ENCODE measurements around the gene TFG.

The TFG gene

DNA sequence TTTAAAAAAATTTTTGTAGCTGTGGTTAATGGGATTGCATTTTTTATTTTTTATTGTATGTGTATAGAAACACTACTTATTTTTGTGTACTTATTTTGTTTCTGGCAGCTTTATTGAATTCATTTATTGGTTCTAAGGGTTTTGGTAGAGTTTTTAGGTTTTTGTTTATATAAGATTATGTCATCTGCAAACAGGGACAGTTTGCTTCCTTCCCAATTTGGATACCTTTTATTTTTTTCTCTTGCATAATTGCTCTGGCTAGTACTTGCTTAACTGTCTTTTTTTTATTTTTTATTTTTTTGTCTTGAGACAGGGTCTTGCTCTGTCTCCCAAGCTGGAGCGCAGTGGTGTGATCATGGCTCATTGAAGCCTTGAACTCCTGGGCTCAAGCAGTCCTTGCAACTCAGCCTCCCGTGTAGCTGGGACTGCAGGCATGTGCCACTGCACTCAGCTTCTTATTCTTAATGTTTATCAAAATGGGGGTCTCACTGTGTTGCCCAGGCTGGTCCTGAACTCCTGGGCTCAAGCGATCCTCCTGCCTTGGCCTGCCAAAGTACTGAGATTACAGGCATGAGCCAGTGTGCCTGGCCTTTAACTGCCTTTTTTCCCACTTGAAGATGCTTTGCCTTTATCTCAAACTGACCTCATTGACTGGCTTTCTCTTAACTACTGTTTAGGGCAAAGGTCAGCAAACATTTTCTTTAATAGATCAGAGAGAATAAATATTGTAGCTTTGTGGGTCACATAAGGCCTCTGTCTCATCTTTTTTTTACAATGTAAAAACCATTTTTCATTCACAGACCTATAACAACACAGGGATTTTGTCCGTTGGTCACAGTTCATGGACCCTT, 8.6 kb downstream of the TFG start:
- TF ChIP-seq, protein P1, sequence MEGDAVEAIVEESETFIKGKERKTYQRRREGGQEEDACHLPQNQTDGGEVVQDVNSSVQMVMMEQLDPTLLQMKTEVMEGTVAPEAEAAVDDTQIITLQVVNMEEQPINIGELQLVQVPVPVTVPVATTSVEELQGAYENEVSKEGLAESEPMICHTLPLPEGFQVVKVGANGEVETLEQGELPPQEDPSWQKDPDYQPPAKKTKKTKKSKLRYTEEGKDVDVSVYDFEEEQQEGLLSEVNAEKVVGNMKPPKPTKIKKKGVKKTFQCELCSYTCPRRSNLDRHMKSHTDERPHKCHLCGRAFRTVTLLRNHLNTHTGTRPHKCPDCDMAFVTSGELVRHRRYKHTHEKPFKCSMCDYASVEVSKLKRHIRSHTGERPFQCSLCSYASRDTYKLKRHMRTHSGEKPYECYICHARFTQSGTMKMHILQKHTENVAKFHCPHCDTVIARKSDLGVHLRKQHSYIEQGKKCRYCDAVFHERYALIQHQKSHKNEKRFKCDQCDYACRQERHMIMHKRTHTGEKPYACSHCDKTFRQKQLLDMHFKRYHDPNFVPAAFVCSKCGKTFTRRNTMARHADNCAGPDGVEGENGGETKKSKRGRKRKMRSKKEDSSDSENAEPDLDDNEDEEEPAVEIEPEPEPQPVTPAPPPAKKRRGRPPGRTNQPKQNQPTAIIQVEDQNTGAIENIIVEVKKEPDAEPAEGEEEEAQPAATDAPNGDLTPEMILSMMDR (IDR thresholded peaks at IDR 0.05; ENCODE audit: poor library complexity, severe bottlenecking), result no peak
- ATAC-seq (ENCODE audit: low read depth), result no peak
- H3K9me3 ChIP-seq (ENCODE audit: severe bottlenecking), result no peaks in the 10 kb centered on the region
- H3K27me3 ChIP-seq (ENCODE audit: insufficient read depth, poor library complexity, severe bottlenecking), result no peaks in the 10 kb centered on the region
- H3K27ac ChIP-seq (ENCODE audit: poor library complexity, severe bottlenecking), result no peak overlapping the region
- no peak for DNase-seq (ENCODE audit: low spot score)
- H3K4me1 ChIP-seq (ENCODE audit: insufficient read depth, poor library complexity, severe bottlenecking), result peaks cover 10% of the 10 kb centered on the region
- H3K36me3 ChIP-seq (ENCODE audit: low read depth), result peaks cover 100% of the 10 kb centered on the region
- no peak overlapping the region for H3K4me3 ChIP-seq (ENCODE audit: severe bottlenecking)

DNA sequence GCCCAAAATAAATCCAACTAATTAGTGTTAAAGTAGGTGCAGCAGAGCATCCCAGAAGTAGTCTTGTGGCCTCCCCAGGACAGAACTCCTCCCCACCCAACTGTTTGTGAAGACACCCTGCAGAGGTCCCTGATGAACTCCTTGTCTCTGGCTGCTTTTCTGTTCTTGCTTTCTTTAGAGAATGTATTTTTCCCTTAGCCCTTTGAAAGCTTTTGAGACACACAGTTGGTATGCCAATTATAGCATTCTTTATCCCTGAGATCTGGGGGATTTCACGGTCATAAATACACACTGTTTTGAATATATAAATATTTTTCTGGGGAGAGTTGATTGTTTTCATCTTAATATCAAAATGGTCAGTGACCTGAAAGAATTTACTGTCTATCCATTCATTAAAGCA, 9.8 kb downstream of the TFG start:
- Histone ChIP-seq H3K9me3 (ENCODE audit: severe bottlenecking) (no peaks in the 10 kb centered on the region), H3K27ac (ENCODE audit: poor library complexity, severe bottlenecking) (no peak overlapping the region), H3K4me3 (ENCODE audit: severe bottlenecking) (no peak overlapping the region), H3K36me3 (ENCODE audit: low read depth) (peaks cover 100% of the 10 kb centered on the region), H3K4me1 (ENCODE audit: insufficient read depth, poor library complexity, severe bottlenecking) (peaks cover 11% of the 10 kb centered on the region), H3K27me3 (ENCODE audit: insufficient read depth, poor library complexity, severe bottlenecking) (no peaks in the 10 kb centered on the region)
- TF ChIP-seq, protein P1 (IDR thresholded peaks at IDR 0.05; ENCODE audit: poor library complexity, severe bottlenecking), result no peak
- ATAC-seq (ENCODE audit: low read depth), result no peak
- DNase-seq (ENCODE audit: low spot score), result no peak

- Histone ChIP-seq H3K27ac (ENCODE audit: poor library complexity, severe bottlenecking) (no peak overlapping the region), H3K4me1 (ENCODE audit: insufficient read depth, poor library complexity, severe bottlenecking) (peaks cover 11% of the 10 kb centered on the region), H3K27me3 (ENCODE audit: insufficient read depth, poor library complexity, severe bottlenecking) (no peaks in the 10 kb centered on the region), H3K36me3 (ENCODE audit: low read depth) (peaks cover 100% of the 10 kb centered on the region), H3K9me3 (ENCODE audit: severe bottlenecking) (no peaks in the 10 kb centered on the region), H3K4me3 (ENCODE audit: severe bottlenecking) (no peak overlapping the region)
- TF ChIP-seq, protein P1 (IDR thresholded peaks at IDR 0.05; ENCODE audit: poor library complexity, severe bottlenecking), result no peak
- DNase-seq (ENCODE audit: low spot score) (no peak), ATAC-seq (ENCODE audit: low read depth) (no peak)
Observed at GRCh38 chr3:100720426-100720825, 11.1 kb downstream of the TFG start.

- Histone ChIP-seq H3K4me3 (ENCODE audit: severe bottlenecking) (no peak overlapping the region), H3K27ac (ENCODE audit: poor library complexity, severe bottlenecking) (no peak overlapping the region), H3K9me3 (ENCODE audit: severe bottlenecking) (no peaks in the 10 kb centered on the region), H3K4me1 (ENCODE audit: insufficient read depth, poor library complexity, severe bottlenecking) (peaks cover 2% of the 10 kb centered on the region), H3K27me3 (ENCODE audit: insufficient read depth, poor library complexity, severe bottlenecking) (no peaks in the 10 kb centered on the region), H3K36me3 (ENCODE audit: low read depth) (peaks cover 98% of the 10 kb centered on the region)
- DNase-seq (ENCODE audit: low spot score), result no peak
- no peak for ATAC-seq (ENCODE audit: low read depth)
- TF ChIP-seq, protein P1 (IDR thresholded peaks at IDR 0.05; ENCODE audit: poor library complexity, severe bottlenecking), result no peak
Observed at GRCh38 chr3:100725935-100726513, 16.7 kb downstream of the TFG start.

- TF ChIP-seq, protein P1 (IDR thresholded peaks at IDR 0.05; ENCODE audit: poor library complexity, severe bottlenecking), result no peak
- DNase-seq (ENCODE audit: low spot score) (no peak), ATAC-seq (ENCODE audit: low read depth) (no peak)
- no peak overlapping the region for H3K4me3 ChIP-seq (ENCODE audit: severe bottlenecking)
- H3K9me3 ChIP-seq (ENCODE audit: severe bottlenecking), result no peaks in the 10 kb centered on the region
- H3K27me3 ChIP-seq (ENCODE audit: insufficient read depth, poor library complexity, severe bottlenecking), result no peaks in the 10 kb centered on the region
- H3K27ac ChIP-seq (ENCODE audit: poor library complexity, severe bottlenecking), result no peak overlapping the region
- peaks cover 2% of the 10 kb centered on the region for H3K4me1 ChIP-seq (ENCODE audit: insufficient read depth, poor library complexity, severe bottlenecking)
- peaks cover 98% of the 10 kb centered on the region for H3K36me3 ChIP-seq (ENCODE audit: low read depth)
Observed at GRCh38 chr3:100726706-100727105, 17.4 kb downstream of the TFG start.
